HepG2 (cell line): Measurements from ENCODE around the gene DNLZ. TPM values are rescaled to one million over a fixed set of nuclear protein-coding genes. Genes with fewer than 3 reads are reported as not detected.
A peak's percentile ranks its signal among the peaks of the same experiment; 100 is the strongest.

Experiments used
- ATAC-seq: fragments of 200-7000 bp; cut with Tn5 transposase; 3 replicates; pipeline ENCODE4 v1.9.1; 2020; ENCODE audit warnings: mild to moderate bottlenecking, moderate library complexity
- BruUV-seq: library from RNA; stranded (reverse); fragments of 400-500 nt; replicated peaks from 2 replicates; lab custom pipeline; 2021; lab: Mats Ljungman, UMichigan
- CTCF ChIA-PET: fragments of 300-600 bp; formaldehyde crosslinking; extraction: SDS; loops from one replicate; lab custom pipeline; 2021; ENCODE audit warnings: low total read pairs, inconsistent platforms, low intra/inter-chr PET ratio; lab: Yijun Ruan, JAX
- POLR2A ChIA-PET: fragments of 350-600 bp; sonication (Branson Sonifier 250); formaldehyde crosslinking; loops from one replicate; lab custom pipeline; 2020; ENCODE audit warnings: antibody characterized with exemption, inconsistent platforms; lab: Yijun Ruan, JAX
- DNase-seq: peaks from one replicate; pipeline ENCODE4 v3.0.0-alpha.2; 2015; ENCODE audit warnings: low spot score
- FAIRE-seq: peaks from 3 replicates; lab custom pipeline; 2011; peaks lifted over from hg19 to GRCh38; lab: Jason Lieb, UNC
- H2AFZ ChIP-seq: one replicate; pipeline ENCODE4 v1.6.1; 2011; ENCODE audit warnings: low read length, inconsistent platforms
- H3K27ac ChIP-seq: fragments of 300-600 bp; 3 replicates; pipeline ENCODE4 v1.8.0; 2011; ENCODE audit warnings: mixed run types, mild to moderate bottlenecking, mixed read lengths, low read length, inconsistent platforms; ENCODE audit not compliant: insufficient read depth; ENCODE audit errors: extremely low read length
- H3K27me3 ChIP-seq, 2 experiments: fragments of 200-600 bp in 1 of 2; 2 replicates in 1 of 2; 3 replicates in 1 of 2; pipeline versions ENCODE4 v1.6.0 to v1.8.0; 2011; ENCODE audit warnings: low read length in 2 of 2, mild to moderate bottlenecking in 2 of 2, moderate library complexity in 2 of 2, inconsistent platforms in 1 of 2; ENCODE audit not compliant: insufficient read depth in 2 of 2, control insufficient read depth in 1 of 2
- H3K36me3 ChIP-seq, 2 experiments: fragments of 200-600 bp in 1 of 2; replicated peaks in 1 of 2; 2 replicates in 1 of 2; 3 replicates in 1 of 2; pipeline versions ENCODE4 v1.5.1 to v1.8.0; 2011; ENCODE audit warnings: low read length in 2 of 2, inconsistent platforms in 1 of 2; ENCODE audit not compliant: insufficient read depth in 2 of 2, control insufficient read depth in 1 of 2
- H3K4me1 ChIP-seq: 2 replicates; pipeline ENCODE4 v1.5.1; 2012; ENCODE audit warnings: low read length, inconsistent platforms; ENCODE audit not compliant: insufficient read depth
- H3K4me2 ChIP-seq: 2 replicates; pipeline ENCODE4 v1.6.0; 2011; ENCODE audit warnings: low read depth, low read length, inconsistent platforms
- H3K4me3 ChIP-seq, 3 experiments: fragments of 200-600 bp in 1 of 3; sonication (generic), shearing (Covaris generic) in 1 of 3; replicated peaks in 1 of 3; 2 replicates each; pipeline ENCODE4 v1.5.1; 2011 to 2016; ENCODE audit warnings: low read length in 3 of 3, inconsistent platforms in 2 of 3, low read depth in 2 of 3, mild to moderate bottlenecking in 2 of 3, control low read depth in 1 of 3, mixed read lengths in 1 of 3; ENCODE audit not compliant: insufficient read depth in 1 of 3
- H3K79me2 ChIP-seq: one replicate; pipeline ENCODE4 v1.6.1; 2011; ENCODE audit warnings: low read length, inconsistent platforms; ENCODE audit not compliant: insufficient read depth
- H3K9ac ChIP-seq: 2 replicates; pipeline ENCODE4 v1.6.0; 2011; ENCODE audit warnings: mild to moderate bottlenecking, low read depth, low read length, inconsistent platforms; ENCODE audit not compliant: insufficient read depth
- H3K9me3 ChIP-seq: 2 replicates; pipeline ENCODE4 v1.5.1; 2012; ENCODE audit warnings: mild to moderate bottlenecking, low read length
- H4K20me1 ChIP-seq: 2 replicates; pipeline ENCODE4 v1.6.0; 2011; ENCODE audit warnings: inconsistent platforms, mild to moderate bottlenecking, low read length, moderate library complexity; ENCODE audit not compliant: insufficient read depth
- AGO1 ChIP-seq: fragments of 200-400 bp; formaldehyde crosslinking; IDR thresholded peaks from 2 replicates; pipeline ENCODE4 v1.6.1; 2017; ENCODE audit warnings: mild to moderate bottlenecking, low read depth, low read length, moderate library complexity; ENCODE audit not compliant: poor library complexity, severe bottlenecking
- BCL6 ChIP-seq: IDR thresholded peaks from 2 replicates; pipeline ENCODE4 v1.6.1; 2016; ENCODE audit warnings: missing genetic modification reagents, missing compliant biosample characterization
- HIVEP1 ChIP-seq: sonication (generic); formaldehyde crosslinking; IDR thresholded peaks from 2 replicates; pipeline ENCODE4 v1.4.0; 2020; ENCODE audit warnings: mild to moderate bottlenecking, missing genetic modification reagents
- JUNB ChIP-seq: sonication (generic); formaldehyde crosslinking; IDR thresholded peaks from 2 replicates; pipeline ENCODE4 v1.8.0; 2022; ENCODE audit warnings: missing genetic modification reagents, mild to moderate bottlenecking, borderline replicate concordance
- KDM5B ChIP-seq: sonication (generic); formaldehyde crosslinking; IDR thresholded peaks from 2 replicates; pipeline ENCODE4 v1.4.0; 2020; ENCODE audit warnings: missing genetic modification reagents, mild to moderate bottlenecking, borderline replicate concordance
- MYNN ChIP-seq: sonication (generic); formaldehyde crosslinking; IDR thresholded peaks from 2 replicates; pipeline ENCODE4 v1.4.0; 2020; ENCODE audit warnings: mild to moderate bottlenecking, low read depth, missing genetic modification reagents
- NR2C2 ChIP-seq: sonication (generic); formaldehyde crosslinking; IDR thresholded peaks from 2 replicates; pipeline ENCODE4 v1.4.0; 2020; ENCODE audit warnings: missing genetic modification reagents, mild to moderate bottlenecking, moderate library complexity, borderline replicate concordance
- RARA ChIP-seq: IDR thresholded peaks from 2 replicates; pipeline ENCODE4 v1.6.1; 2016; ENCODE audit warnings: missing genetic modification reagents, missing compliant biosample characterization
- TEAD3 ChIP-seq: optimal IDR thresholded peaks from 2 replicates; pipeline ENCODE3; 2016; ENCODE audit warnings: borderline replicate concordance
- TGIF2 ChIP-seq: IDR thresholded peaks from 2 replicates; pipeline ENCODE4 v1.6.1; 2016; ENCODE audit warnings: control low read depth, missing compliant biosample characterization
- THAP11 ChIP-seq: IDR thresholded peaks from 2 replicates; pipeline ENCODE4 v1.6.1; 2016; ENCODE audit warnings: missing biosample characterization, missing genetic modification reagents
- ZNF709 ChIP-seq: sonication (generic); formaldehyde crosslinking; IDR thresholded peaks from 2 replicates; pipeline ENCODE4 v1.5.0; 2020; ENCODE audit warnings: mild to moderate bottlenecking, missing genetic modification reagents
- WGBS: methylation state at CpG from one replicate; pipeline ENCODE4 v1.1.6; 2017; ENCODE audit warnings: low lambda C conversion rate; 5-methylcytosine and 5-hydroxymethylcytosine counted together
- in situ Hi-C: cut with HindIII; loops from 2 replicates; pipeline ENCODE4 v1.10.0; 2017; ENCODE audit warnings: low pct_unique_long_range_greater_than_20kb; ENCODE audit not compliant: extremely low pct_ligation_motif_present
- intact Hi-C: fragments of 100-400 bp; cut with micrococcal nuclease; formaldehyde crosslinking; loops from one replicate; pipeline ENCODE4 v1.10.0; 2022; ENCODE audit not compliant: unreplicated experiment
- polyA plus RNA-seq, 8 experiments: library from polyadenylated mRNA; depleted of rRNA in 3 of 8; stranded (reverse) in 7 of 8; unstranded in 1 of 8; fragments of >200 nt; fragmentation: Illumina TruSeq in 4 of 8; extraction: Trizol in 4 of 8; gene quantifications; 2 replicates each; pipeline versions ENCODE4 v1.2.1 to v1.2.3, GENCODE V29; 2011 to 2016; ENCODE audit warnings: low read depth in 4 of 8, missing spikeins in 1 of 8, mixed read lengths in 1 of 8; ENCODE audit not compliant: insufficient read depth in 1 of 8
- total RNA-seq, 5 experiments: library from RNA; depleted of rRNA; stranded (reverse); fragments of >200 nt; fragmentation: Illumina TruSeq; extraction: Trizol; gene quantifications; 2 replicates each; pipeline ENCODE4 v1.2.3, GENCODE V29; 2016; ENCODE audit warnings: low read depth in 1 of 5
- TF ChIP-seq, protein P1 (sequence below): sonication (generic); formaldehyde crosslinking; IDR thresholded peaks from 2 replicates; pipeline ENCODE4 v1.4.0; 2020; ENCODE audit warnings: mild to moderate bottlenecking, missing genetic modification reagents
- TF ChIP-seq, protein P2 (sequence below): sonication (generic); formaldehyde crosslinking; IDR thresholded peaks from 2 replicates; pipeline ENCODE4 v1.9.0; 2021; ENCODE audit warnings: mild to moderate bottlenecking, missing genetic modification reagents

Gene DNLZ
- total and polyA plus RNA-seq, 2 of the 13 experiments (the other 11 are each of a cell fraction or from before 2014, with no cell fraction given) = 3.4 to 8.0 TPM

DNA sequence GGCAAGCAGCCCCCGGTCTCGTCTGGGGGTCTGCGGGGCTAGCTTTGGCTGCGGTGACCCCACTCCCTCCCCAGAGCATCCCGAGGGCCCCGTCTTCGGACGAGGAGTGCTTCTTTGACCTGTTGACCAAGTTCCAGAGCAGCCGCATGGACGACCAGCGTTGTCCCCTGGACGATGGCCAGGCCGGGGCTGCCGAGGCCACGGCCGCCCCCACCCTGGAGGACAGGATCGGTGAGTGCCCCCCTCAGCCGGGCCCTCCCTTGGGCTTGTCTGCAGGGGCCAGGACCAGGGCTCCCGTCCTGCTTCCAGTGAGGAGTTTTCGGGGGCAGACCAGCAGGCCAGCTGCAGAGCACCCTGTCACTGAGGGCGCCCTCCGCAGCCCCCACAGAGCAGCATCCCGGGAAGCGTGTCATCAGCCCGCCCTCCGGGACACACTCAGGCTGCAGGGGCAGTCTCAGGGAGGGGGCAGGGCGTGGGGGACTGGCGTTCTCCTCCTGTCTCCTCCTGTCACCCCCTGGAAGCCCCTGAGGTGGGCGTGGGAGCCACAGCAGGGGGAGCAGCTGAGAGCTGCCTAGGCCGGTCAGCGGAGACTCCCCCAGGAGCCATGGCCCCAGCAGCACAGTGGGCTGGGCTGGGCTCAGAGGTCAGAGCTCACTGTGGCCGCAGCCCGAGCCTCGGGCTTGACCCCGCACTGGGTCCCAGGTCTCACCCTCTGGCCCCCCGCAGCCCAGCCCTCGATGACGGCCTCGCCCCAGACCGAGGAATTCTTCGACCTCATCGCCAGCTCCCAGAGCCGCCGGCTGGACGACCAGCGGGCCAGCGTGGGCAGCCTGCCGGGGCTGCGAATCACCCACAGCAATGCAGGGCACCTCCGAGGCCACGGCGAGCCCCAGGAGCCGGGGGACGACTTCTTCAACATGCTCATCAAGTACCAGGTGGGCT, 7.7 kb downstream of the DNLZ start:
- CTCF ChIA-PET = no interaction called here
- TF ChIP-seq TEAD3 (CRISPR knock-in tag) (peak; percentile 12), TGIF2 (CRISPR knock-in tag) (no peak), RARA (CRISPR knock-in tag) (peak; percentile 43; the same call in 1 of the 2 replicates), MYNN (no peak), KDM5B (CRISPR knock-in tag) (peak; percentile 37; the same call in 1 of the 2 replicates), HIVEP1 (0 out of 2 replicates have a peak, but pooled peaks have one; percentile 25), THAP11 (CRISPR knock-in tag) (no peak; the same call in 1 of the 2 replicates), NR2C2 (CRISPR knock-in tag) (0 out of 2 replicates have a peak, but pooled peaks have one; percentile 17), BCL6 (peak; percentile 81), AGO1 (peak; percentile 42), ZNF709 (CRISPR knock-in tag) (no peak), JUNB (CRISPR knock-in tag) (no peak)
- TF ChIP-seq, protein P1, sequence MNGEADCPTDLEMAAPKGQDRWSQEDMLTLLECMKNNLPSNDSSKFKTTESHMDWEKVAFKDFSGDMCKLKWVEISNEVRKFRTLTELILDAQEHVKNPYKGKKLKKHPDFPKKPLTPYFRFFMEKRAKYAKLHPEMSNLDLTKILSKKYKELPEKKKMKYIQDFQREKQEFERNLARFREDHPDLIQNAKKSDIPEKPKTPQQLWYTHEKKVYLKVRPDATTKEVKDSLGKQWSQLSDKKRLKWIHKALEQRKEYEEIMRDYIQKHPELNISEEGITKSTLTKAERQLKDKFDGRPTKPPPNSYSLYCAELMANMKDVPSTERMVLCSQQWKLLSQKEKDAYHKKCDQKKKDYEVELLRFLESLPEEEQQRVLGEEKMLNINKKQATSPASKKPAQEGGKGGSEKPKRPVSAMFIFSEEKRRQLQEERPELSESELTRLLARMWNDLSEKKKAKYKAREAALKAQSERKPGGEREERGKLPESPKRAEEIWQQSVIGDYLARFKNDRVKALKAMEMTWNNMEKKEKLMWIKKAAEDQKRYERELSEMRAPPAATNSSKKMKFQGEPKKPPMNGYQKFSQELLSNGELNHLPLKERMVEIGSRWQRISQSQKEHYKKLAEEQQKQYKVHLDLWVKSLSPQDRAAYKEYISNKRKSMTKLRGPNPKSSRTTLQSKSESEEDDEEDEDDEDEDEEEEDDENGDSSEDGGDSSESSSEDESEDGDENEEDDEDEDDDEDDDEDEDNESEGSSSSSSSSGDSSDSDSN (CRISPR knock-in tag) = peak; percentile 72
- TF ChIP-seq, protein P2, sequence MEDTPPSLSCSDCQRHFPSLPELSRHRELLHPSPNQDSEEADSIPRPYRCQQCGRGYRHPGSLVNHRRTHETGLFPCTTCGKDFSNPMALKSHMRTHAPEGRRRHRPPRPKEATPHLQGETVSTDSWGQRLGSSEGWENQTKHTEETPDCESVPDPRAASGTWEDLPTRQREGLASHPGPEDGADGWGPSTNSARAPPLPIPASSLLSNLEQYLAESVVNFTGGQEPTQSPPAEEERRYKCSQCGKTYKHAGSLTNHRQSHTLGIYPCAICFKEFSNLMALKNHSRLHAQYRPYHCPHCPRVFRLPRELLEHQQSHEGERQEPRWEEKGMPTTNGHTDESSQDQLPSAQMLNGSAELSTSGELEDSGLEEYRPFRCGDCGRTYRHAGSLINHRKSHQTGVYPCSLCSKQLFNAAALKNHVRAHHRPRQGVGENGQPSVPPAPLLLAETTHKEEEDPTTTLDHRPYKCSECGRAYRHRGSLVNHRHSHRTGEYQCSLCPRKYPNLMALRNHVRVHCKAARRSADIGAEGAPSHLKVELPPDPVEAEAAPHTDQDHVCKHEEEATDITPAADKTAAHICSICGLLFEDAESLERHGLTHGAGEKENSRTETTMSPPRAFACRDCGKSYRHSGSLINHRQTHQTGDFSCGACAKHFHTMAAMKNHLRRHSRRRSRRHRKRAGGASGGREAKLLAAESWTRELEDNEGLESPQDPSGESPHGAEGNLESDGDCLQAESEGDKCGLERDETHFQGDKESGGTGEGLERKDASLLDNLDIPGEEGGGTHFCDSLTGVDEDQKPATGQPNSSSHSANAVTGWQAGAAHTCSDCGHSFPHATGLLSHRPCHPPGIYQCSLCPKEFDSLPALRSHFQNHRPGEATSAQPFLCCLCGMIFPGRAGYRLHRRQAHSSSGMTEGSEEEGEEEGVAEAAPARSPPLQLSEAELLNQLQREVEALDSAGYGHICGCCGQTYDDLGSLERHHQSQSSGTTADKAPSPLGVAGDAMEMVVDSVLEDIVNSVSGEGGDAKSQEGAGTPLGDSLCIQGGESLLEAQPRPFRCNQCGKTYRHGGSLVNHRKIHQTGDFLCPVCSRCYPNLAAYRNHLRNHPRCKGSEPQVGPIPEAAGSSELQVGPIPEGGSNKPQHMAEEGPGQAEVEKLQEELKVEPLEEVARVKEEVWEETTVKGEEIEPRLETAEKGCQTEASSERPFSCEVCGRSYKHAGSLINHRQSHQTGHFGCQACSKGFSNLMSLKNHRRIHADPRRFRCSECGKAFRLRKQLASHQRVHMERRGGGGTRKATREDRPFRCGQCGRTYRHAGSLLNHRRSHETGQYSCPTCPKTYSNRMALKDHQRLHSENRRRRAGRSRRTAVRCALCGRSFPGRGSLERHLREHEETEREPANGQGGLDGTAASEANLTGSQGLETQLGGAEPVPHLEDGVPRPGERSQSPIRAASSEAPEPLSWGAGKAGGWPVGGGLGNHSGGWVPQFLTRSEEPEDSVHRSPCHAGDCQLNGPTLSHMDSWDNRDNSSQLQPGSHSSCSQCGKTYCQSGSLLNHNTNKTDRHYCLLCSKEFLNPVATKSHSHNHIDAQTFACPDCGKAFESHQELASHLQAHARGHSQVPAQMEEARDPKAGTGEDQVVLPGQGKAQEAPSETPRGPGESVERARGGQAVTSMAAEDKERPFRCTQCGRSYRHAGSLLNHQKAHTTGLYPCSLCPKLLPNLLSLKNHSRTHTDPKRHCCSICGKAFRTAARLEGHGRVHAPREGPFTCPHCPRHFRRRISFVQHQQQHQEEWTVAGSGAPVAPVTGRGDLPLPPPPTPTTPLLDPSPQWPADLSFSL (CRISPR knock-in tag) = no peak

More for the DNA sequence above, 7.7 kb downstream of the DNLZ start:
- Histone ChIP-seq H3K9me3 (no peaks in the 10 kb centered on the region), H2AFZ (no peak overlapping the region), H3K27me3 (peaks cover 0 to 9% of the 10 kb centered on the region in 2 experiments; a peak in 2 of 5 replicates), H3K4me3 (peak overlapping the region; percentile 10 to 58 (median 28); a peak in 4 of 6 replicates), H4K20me1 (no peaks in the 10 kb centered on the region), H3K36me3 (no peaks in the 10 kb centered on the region), H3K4me1 (peaks cover 44% of the 10 kb centered on the region), H3K27ac (no peak overlapping the region), H3K79me2 (no peaks in the 10 kb centered on the region), H3K9ac (no peak overlapping the region), H3K4me2 (peak overlapping the region; percentile 67)
- FAIRE-seq = no peak
- WGBS = 34% methylated on average over 11 of the region's 54 CpGs
- intact Hi-C loops = no loop called here
- DNase-seq = no peak
- BruUV-seq = no TSS peak
- POLR2A ChIA-PET = interaction anchor here (3.3 kb wide), 1 partner anchor 10 kb away, joined by 37 read pairs; no protein-coding TSS in a partner anchor
- in situ Hi-C loops = no loop called here
- peak; percentile 36 for ATAC-seq
